Mucosa of stomach (tissue), 1 donor: ENCODE measurements around the gene SPTY2D1.
A peak's percentile ranks its signal among the peaks of the same experiment; 100 is the strongest.
"Not testable (repeated sequence)": the region's sequence is repeated elsewhere in the genome, so short reads cannot be mapped to it uniquely, and the experiment has no call there.

ENCODE experiments used
- H3K27me3 ChIP-seq: one replicate; pipeline ENCODE4 v1.7.0; 2013; ENCODE audit warnings: mild to moderate bottlenecking, low read length; ENCODE audit not compliant: control insufficient read depth, insufficient read depth
- H3K36me3 ChIP-seq: one replicate; pipeline ENCODE4 v1.7.0; 2013; ENCODE audit warnings: low read length; ENCODE audit not compliant: control insufficient read depth, insufficient read depth
- H3K4me1 ChIP-seq: one replicate; pipeline ENCODE4 v1.7.0; 2013; ENCODE audit warnings: mild to moderate bottlenecking, low read length; ENCODE audit not compliant: control insufficient read depth, insufficient read depth
- H3K4me3 ChIP-seq: one replicate; pipeline ENCODE4 v1.7.0; 2013; ENCODE audit warnings: low read length
- H3K9ac ChIP-seq: one replicate; pipeline ENCODE4 v1.7.0; 2013; ENCODE audit warnings: mild to moderate bottlenecking, low read length, moderate library complexity
- H3K9me3 ChIP-seq: one replicate; pipeline ENCODE4 v1.7.0; 2013; ENCODE audit warnings: mild to moderate bottlenecking, low read length, moderate library complexity; ENCODE audit not compliant: control insufficient read depth
- donor health status: Pancreatic carcinoma.

SPTY2D1 gene, protein sequence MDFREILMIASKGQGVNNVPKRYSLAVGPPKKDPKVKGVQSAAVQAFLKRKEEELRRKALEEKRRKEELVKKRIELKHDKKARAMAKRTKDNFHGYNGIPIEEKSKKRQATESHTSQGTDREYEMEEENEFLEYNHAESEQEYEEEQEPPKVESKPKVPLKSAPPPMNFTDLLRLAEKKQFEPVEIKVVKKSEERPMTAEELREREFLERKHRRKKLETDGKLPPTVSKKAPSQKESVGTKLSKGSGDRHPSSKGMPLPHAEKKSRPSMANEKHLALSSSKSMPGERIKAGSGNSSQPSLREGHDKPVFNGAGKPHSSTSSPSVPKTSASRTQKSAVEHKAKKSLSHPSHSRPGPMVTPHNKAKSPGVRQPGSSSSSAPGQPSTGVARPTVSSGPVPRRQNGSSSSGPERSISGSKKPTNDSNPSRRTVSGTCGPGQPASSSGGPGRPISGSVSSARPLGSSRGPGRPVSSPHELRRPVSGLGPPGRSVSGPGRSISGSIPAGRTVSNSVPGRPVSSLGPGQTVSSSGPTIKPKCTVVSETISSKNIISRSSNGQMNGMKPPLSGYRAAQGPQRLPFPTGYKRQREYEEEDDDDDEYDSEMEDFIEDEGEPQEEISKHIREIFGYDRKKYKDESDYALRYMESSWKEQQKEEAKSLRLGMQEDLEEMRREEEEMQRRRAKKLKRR

DNA sequence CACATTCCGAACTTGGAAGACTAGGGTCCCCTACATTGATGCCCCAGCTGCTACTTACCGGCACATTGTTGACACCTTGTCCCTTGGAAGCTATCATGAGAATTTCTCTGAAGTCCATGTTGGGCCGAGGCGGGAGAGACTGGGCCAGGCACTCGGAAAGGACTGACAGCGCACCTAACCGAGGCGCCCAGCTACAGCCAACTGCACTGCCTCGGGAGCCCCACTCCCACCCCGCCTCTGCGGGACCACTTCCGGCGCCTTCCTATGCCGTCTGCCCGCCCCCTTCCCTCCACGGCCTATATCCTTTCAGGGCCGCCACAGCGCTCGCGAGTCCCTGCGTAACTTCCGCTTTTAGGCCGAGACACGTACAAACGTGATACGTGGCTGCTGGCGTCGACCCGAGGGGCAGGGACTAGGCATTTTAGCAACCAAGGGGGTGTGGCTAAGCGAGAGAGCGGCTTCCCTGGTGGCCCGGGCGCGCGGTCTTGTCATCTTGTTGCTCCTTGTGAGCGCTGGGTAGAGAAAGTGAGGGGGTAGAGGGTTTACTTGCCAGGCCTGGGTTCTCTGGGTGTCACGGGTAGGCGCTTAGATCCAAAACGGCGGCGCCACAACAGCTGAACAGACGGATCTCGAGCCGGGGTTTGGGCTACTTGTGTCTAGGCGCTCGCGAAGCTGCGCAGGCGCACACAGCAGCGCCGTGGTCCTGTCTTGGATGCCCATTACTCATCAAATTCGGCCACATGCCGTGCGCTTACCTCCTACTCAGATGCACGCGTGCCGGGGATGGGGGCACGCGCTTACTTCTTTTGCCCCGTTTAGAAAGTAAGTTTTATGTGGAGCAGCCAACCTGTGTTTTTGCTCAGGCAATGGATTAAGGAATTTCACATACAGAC lies at the start of gene SPTY2D1:
Gene SPTY2D1 (minus strand): TSS at position 203 of the 893 bp plus-strand sequence. CDS start 85 bp downstream, at position 118.
- peak within 1 kb of the TSS; percentile 98 for H3K9ac ChIP-seq
- peaks cover 15% of the 10 kb centered on the region for H3K4me1 ChIP-seq
- no peaks in the 10 kb centered on the region for H3K9me3 ChIP-seq
- H3K4me3 ChIP-seq, result peak within 1 kb of the TSS; percentile 98
- no peaks in the 10 kb centered on the region for H3K27me3 ChIP-seq
- no peaks in the 10 kb centered on the region for H3K36me3 ChIP-seq

- Histone ChIP-seq H3K4me1 (no peaks in the 10 kb centered on the region), H3K9ac (no peak overlapping the region), H3K36me3 (no peaks in the 10 kb centered on the region), H3K4me3 (no peak overlapping the region), H3K27me3 (no peaks in the 10 kb centered on the region), H3K9me3 (no peaks in the 10 kb centered on the region)
These were observed 48.3 kb upstream of the SPTY2D1 start for GRCh38 chr11:18682466-18682865.

DNA sequence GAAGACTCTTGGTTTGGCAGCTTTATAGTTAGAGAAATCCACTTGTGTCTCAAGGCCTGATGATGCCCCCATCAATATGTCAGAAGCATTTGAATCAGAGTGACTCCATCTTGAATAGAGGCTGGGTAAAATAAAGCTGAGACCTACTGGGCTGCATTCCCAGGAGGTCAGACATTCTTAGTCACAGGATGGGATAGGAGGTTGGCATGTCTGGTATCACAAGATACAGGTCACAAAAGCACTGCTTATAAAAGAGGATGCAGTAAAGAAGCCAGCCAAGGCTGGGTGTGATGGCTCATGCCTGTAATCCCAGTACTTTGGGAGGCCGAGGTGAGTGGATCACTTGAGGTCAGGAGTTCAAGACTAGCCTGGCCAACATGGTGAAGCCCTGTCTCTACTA lies 47.8 kb upstream of the SPTY2D1 start:
- H3K27me3 ChIP-seq, H3K9me3 ChIP-seq, H3K9ac ChIP-seq, H3K36me3 ChIP-seq, H3K4me3 ChIP-seq, H3K4me1 ChIP-seq: not testable (repeated sequence)

DNA sequence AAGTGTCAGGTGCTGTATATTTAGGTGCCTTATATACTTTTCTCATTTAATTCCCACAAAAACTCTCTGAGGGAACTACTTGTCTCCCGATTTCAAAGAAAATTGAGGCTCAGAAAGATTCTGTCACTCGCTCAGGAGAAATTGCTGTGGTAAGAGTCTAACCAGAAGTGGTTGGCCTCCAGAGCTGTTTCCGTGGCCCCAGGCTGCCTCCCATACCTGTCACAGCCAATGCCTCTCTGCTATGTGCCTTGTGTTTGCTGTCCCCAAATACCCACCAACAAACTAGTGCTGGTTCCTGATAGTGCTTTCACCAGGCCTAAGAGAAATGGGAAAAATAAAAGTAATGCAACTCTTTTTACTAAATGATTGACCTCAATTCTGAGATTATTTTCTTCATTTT lies 43.4 kb upstream of the SPTY2D1 start:
- Histone ChIP-seq H3K36me3 (no peaks in the 10 kb centered on the region), H3K27me3 (no peaks in the 10 kb centered on the region)

GRCh38 chr11:18676803-18677202 lies 42.7 kb upstream of the SPTY2D1 start:
- Histone ChIP-seq H3K4me1 (no peaks in the 10 kb centered on the region), H3K27me3 (no peaks in the 10 kb centered on the region), H3K4me3 (no peak overlapping the region)

More for the DNA sequence above, 43.4 kb upstream of the SPTY2D1 start:
- Histone ChIP-seq H3K9ac (no peak overlapping the region), H3K4me3 (no peak overlapping the region), H3K4me1 (no peaks in the 10 kb centered on the region), H3K9me3 (no peaks in the 10 kb centered on the region)

DNA sequence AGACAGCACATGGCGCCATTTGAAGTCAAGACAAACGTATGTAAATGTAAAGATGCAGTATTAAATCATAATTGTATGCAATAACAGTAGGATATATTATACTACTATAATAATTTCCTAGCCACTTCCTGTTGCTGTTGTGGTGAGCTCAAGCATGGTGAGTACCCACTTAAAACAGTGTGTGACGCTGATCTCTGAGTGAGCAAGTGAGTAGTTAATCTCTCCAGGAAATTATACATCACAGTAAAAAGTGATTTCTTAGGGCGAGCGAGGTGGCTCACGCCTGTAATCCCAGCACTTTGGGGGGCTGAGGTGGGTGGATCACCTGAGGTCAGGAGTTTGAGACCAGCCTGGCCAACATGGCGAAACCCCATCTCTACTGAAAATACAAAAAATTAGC lies 38.1 kb upstream of the SPTY2D1 start:
- H3K4me1 ChIP-seq, result peaks cover 13% of the 10 kb centered on the region
- not testable (repeated sequence) for H3K9me3 ChIP-seq, H3K36me3 ChIP-seq, H3K9ac ChIP-seq, H3K4me3 ChIP-seq, H3K27me3 ChIP-seq

More at GRCh38 chr11:18676803-18677202, 42.7 kb upstream of the SPTY2D1 start:
- H3K36me3 ChIP-seq, result no peaks in the 10 kb centered on the region
- no peaks in the 10 kb centered on the region for H3K9me3 ChIP-seq
- H3K9ac ChIP-seq, result no peak overlapping the region

DNA sequence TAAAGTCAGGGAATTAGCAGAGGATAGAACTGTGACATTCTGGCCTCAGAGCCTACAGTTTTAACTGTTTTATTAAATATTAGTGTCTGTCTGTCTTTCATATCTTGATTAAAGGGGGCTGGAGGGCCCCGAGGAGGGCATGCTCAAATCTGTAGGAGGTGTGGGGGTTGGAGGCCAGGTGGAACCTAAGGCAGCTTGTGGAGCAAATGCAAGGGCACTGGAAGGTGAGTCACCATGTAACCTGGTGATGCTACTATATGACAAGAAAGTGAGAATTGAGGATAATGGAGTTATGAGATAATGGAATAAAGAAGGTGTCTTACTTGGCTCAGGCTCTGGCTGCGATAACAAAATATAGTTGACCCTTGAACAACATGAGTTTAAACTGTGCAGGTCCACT lies 37.1 kb upstream of the SPTY2D1 start:
- no peak overlapping the region for H3K9ac ChIP-seq
- no peaks in the 10 kb centered on the region for H3K36me3 ChIP-seq
- H3K9me3 ChIP-seq, result no peaks in the 10 kb centered on the region
- H3K4me1 ChIP-seq, result peaks cover 13% of the 10 kb centered on the region
- no peaks in the 10 kb centered on the region for H3K27me3 ChIP-seq
- H3K4me3 ChIP-seq, result no peak overlapping the region

DNA sequence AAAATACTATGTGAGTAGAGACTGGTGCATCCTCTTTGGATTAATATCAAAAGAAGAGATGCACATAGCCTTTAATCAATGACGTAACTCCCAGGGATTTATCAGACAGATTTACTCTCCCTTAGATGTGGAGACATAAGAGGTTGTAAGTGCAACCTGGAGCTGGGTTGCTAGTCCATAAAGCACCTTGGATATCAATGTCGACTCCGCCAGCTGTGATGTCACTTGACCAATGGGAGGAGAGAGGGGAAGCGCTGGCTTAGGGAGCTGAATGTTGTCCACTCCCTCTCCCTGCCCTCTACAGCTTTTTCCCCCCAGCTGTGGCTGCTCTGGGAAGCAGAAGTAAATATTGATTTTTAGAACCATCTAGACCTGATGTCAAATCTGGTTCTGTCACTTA lies 35.6 kb upstream of the SPTY2D1 start:
- Histone ChIP-seq H3K36me3 (no peaks in the 10 kb centered on the region), H3K9ac (no peak overlapping the region), H3K27me3 (no peaks in the 10 kb centered on the region), H3K4me1 (peaks cover 13% of the 10 kb centered on the region), H3K4me3 (no peak overlapping the region), H3K9me3 (no peaks in the 10 kb centered on the region)

GRCh38 chr11:18669219-18669596 lies 35.1 kb upstream of the SPTY2D1 start:
- H3K27me3 ChIP-seq, result no peaks in the 10 kb centered on the region
- H3K9me3 ChIP-seq, result no peaks in the 10 kb centered on the region
- no peaks in the 10 kb centered on the region for H3K36me3 ChIP-seq
- H3K4me3 ChIP-seq, result no peak overlapping the region
- peaks cover 13% of the 10 kb centered on the region for H3K4me1 ChIP-seq
- H3K9ac ChIP-seq, result no peak overlapping the region

DNA sequence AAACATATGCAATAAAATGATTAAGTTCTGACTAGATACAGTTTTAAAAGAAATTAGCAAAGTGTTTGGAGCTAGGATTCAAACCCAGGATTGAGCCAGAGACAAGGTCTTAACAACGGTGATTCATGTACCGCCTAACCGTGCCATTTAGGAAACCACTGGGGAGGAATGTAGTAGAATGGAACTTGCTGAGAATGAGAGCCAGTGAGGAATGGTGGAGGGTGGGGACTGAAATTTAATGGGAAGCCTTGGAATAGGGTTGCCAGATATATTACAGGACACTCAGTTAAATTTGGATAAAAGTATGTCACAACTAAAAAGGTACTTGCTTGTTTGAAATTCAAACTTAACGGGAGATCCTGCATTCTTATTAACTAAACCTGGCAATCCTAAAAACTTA lies 34.0 kb upstream of the SPTY2D1 start:
- H3K4me3 ChIP-seq, result no peak overlapping the region
- no peaks in the 10 kb centered on the region for H3K36me3 ChIP-seq
- no peak overlapping the region for H3K9ac ChIP-seq
- no peaks in the 10 kb centered on the region for H3K27me3 ChIP-seq
- H3K9me3 ChIP-seq, result no peaks in the 10 kb centered on the region
- peaks cover 13% of the 10 kb centered on the region for H3K4me1 ChIP-seq

GRCh38 chr11:18665353-18665872 lies 31.3 kb upstream of the SPTY2D1 start:
- not testable (repeated sequence) for H3K9me3 ChIP-seq, H3K9ac ChIP-seq, H3K27me3 ChIP-seq, H3K4me3 ChIP-seq, H3K36me3 ChIP-seq
- peaks cover 13% of the 10 kb centered on the region for H3K4me1 ChIP-seq
